DOHH2 (cell line): ENCODE results near the gene C1QTNF4.

Source experiments
- CTCF ChIP-seq: fragments of 200-600 bp; sonication (generic); IDR thresholded peaks from one replicate; pipeline ENCODE4 v1.5.1; 2014; ENCODE audit warnings: antibody characterized with exemption, mild to moderate bottlenecking, low read depth, low read length; ENCODE audit not compliant: poor library complexity, severe bottlenecking
- EZH2phosphoT487 ChIP-seq: fragments of 200-600 bp; sonication (generic); IDR thresholded peaks from 2 replicates; pipeline ENCODE4 v1.6.1; 2017; ENCODE audit warnings: borderline replicate concordance, mild to moderate bottlenecking, antibody characterized with exemption, low read length, moderate library complexity, mixed read lengths

- TF ChIP-seq CTCF, result no peak
- no peak for TF ChIP-seq EZH2phosphoT487
Observed at GRCh38 chr11:47545298-47545697, 48.9 kb downstream of the C1QTNF4 start.
